Sigmoid colon (tissue), 7 donors: ENCODE results near the gene SCEL. TPM values are rescaled to one million over a fixed set of nuclear protein-coding genes. Genes with fewer than 3 reads are reported as not detected.

Experiments
- DNase-seq: peaks from one replicate; pipeline ENCODE4 v3.0.0-alpha.2; 2019
- H3K27ac ChIP-seq, 4 donors: fragments of 200-600 bp; sonication (generic); one replicate each; pipeline ENCODE4 v1.5.1; 2016 to 2019; ENCODE audit warnings: mild to moderate bottlenecking in 1 of 4
- H3K27me3 ChIP-seq, 3 donors: fragments of 200-600 bp; sonication (generic); one replicate each; pipeline ENCODE4 v1.5.1; 2019; ENCODE audit warnings: mild to moderate bottlenecking in 1 of 3
- H3K36me3 ChIP-seq, 4 donors: fragments of 200-600 bp; sonication (generic); one replicate each; pipeline ENCODE4 v1.5.1; 2016 to 2019
- H3K4me1 ChIP-seq, 4 donors: fragments of 200-600 bp; sonication (generic); one replicate each; pipeline ENCODE4 v1.5.1; 2017 to 2019
- H3K4me3 ChIP-seq, 4 donors: fragments of 200-600 bp; sonication (generic); one replicate each; pipeline ENCODE4 v1.5.1; 2017 to 2019; ENCODE audit warnings: mild to moderate bottlenecking in 2 of 4, moderate library complexity in 1 of 4
- H3K9me3 ChIP-seq, 4 donors: fragments of 200-600 bp in 3 of 4; sonication (generic) in 3 of 4; one replicate each; pipeline versions ENCODE4 v1.5.1 to v1.6.1; 2013 to 2019
- EP300 ChIP-seq, 4 donors: sonication (generic); formaldehyde crosslinking; IDR thresholded peaks; one replicate each; pipeline ENCODE4 v1.6.1; 2017; ENCODE audit warnings: antibody characterized with exemption in 4 of 4
- POLR2A ChIP-seq, 2 donors: fragments of 450-650 bp; IDR thresholded peaks; one replicate each; pipeline ENCODE4 v1.6.1; 2016; ENCODE audit warnings: antibody characterized with exemption in 2 of 2, mild to moderate bottlenecking in 2 of 2, moderate library complexity in 2 of 2
- POLR2AphosphoS5 ChIP-seq, 4 donors: sonication (generic); formaldehyde crosslinking; IDR thresholded peaks; one replicate each; pipeline ENCODE4 v1.6.1; 2017; ENCODE audit warnings: antibody characterized with exemption in 4 of 4
- WGBS, 2 donors: extraction: QIAGEN DNeasy Blood & Tissue Kit; methylation state at CpG; one replicate each; pipeline ENCODE4 v1.1.7; 2013; 5-methylcytosine and 5-hydroxymethylcytosine counted together
- intact Hi-C: fragments of 100-400 bp; cut with DNase I; formaldehyde crosslinking; loops from one replicate; pipeline ENCODE4 v1.15.1; 2023
- polyA plus RNA-seq, 3 donors: library from polyadenylated mRNA; stranded (reverse); fragments of 200-250 nt; gene quantifications; one replicate each; pipeline ENCODE4 v1.2.3, GENCODE V29; 2013
- total RNA-seq, 4 donors: library from RNA; depleted of rRNA; stranded (reverse); fragments of >200 nt; gene quantifications; one replicate each; pipeline ENCODE4 v1.1.0, GENCODE V29; 2016
- TF ChIP-seq, protein P1 (sequence below), 4 experiments: fragments of 450-650 bp in 3 of 4; fragments of 200-600 bp in 1 of 4; IDR thresholded peaks; one replicate each; pipeline ENCODE4 v1.5.1; 2016 to 2019; ENCODE audit warnings: antibody characterized with exemption in 4 of 4, mild to moderate bottlenecking in 3 of 4, moderate library complexity in 2 of 4
- donor health status: healthy with polysubstance abuse.
- donor health status: Bipolar disorder and iron deficiency.
- donor health status: healthy.

Gene SCEL
- total and polyA plus RNA-seq, 7 donors = 0.54 to 2.4 (median 2.1) TPM; not detected in 4

DNA sequence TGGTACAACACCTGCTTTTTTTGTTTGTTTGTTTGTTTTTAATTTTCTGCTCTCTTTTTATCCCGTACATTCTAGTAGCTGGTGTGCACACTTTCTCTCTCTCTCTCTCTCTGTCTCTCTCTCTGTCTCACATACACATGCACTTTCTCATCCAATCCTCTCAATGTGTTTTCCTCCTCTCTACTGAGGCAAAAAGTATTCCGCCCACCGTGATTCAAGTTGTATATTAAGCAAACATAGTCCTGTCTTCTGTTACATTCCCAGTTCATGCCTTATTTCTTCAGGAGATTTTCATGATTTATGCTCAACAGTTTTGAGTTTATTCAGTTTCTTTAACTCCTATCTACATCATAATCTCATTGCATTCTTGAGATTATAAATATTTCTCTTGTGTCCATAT is 38.2 kb upstream of the SCEL start:
- Histone ChIP-seq H3K4me3 (no peak overlapping the region), H3K27ac (no peak overlapping the region), H3K36me3 (no peaks in the 10 kb centered on the region), H3K9me3 (no peaks in the 10 kb centered on the region), H3K4me1 (no peaks in the 10 kb centered on the region), H3K27me3 (no peaks in the 10 kb centered on the region)
- intact Hi-C loops = loop anchor here (10.0 kb wide), 1 partner anchor 257 kb away; no protein-coding TSS in a partner anchor
- TF ChIP-seq, protein P1, sequence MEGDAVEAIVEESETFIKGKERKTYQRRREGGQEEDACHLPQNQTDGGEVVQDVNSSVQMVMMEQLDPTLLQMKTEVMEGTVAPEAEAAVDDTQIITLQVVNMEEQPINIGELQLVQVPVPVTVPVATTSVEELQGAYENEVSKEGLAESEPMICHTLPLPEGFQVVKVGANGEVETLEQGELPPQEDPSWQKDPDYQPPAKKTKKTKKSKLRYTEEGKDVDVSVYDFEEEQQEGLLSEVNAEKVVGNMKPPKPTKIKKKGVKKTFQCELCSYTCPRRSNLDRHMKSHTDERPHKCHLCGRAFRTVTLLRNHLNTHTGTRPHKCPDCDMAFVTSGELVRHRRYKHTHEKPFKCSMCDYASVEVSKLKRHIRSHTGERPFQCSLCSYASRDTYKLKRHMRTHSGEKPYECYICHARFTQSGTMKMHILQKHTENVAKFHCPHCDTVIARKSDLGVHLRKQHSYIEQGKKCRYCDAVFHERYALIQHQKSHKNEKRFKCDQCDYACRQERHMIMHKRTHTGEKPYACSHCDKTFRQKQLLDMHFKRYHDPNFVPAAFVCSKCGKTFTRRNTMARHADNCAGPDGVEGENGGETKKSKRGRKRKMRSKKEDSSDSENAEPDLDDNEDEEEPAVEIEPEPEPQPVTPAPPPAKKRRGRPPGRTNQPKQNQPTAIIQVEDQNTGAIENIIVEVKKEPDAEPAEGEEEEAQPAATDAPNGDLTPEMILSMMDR (IDR thresholded peaks at IDR 0.05) = no peak
- TF ChIP-seq EP300 (IDR thresholded peaks at IDR 0.05) = no peak
- no peak for TF ChIP-seq POLR2A (IDR thresholded peaks at IDR 0.05)
- no peak for TF ChIP-seq POLR2AphosphoS5 (IDR thresholded peaks at IDR 0.05)
- DNase-seq = no peak
- WGBS, 2 donors = 66 to 74% methylated on average over 3 of the region's 3 CpGs

DNA sequence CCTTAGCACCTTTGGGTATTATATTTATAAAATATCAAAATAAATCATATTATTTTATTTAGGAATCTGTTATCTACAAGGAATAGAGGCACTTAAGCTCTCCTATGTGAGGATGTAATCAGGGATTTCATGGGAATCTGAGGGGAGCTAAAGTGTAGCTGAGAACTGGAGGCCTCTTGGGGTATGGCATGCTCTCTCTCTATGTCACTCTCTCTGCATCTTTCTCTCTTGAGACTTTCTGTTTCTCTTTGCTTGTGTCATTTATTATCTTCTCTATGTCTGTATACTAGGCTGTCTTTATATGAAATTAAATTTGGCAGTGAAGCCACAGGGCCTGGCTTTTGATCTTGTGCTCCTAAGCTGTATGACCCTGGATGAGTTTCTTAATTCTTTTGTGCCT is 37.7 kb upstream of the SCEL start:
- DNase-seq = no peak

DNA sequence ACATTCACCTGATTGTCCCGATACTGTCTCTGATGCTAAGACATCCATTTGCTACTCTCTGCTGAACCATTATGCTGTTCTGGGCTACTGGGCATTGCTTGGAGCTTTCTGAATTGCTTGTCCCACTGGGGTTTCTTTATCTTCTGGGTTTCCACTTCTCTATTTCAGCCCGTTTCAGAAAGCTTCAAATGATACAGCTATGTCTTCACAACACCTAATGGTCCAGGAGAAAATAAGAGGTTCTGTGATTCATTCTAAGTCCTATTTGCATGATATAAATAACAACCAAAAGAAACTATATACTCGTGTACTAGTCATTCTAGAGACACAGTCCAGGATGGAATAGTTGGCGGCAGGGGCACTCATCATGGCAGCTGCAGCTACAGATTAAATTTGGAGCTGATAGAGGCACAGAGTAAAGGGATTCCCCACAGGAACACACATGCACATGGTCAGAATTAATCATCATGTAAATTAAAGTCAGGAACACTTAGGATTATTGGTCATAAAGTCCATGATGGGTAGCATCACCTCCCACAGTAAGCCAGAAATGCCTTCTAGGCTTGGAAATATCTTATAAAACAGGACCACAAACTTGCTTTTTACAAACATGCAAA is 33.3 kb upstream of the SCEL start:
- no peak overlapping the region for H3K27ac ChIP-seq
- intact Hi-C loops = no loop called here
- no peak for DNase-seq
- no peaks in the 10 kb centered on the region for H3K27me3 ChIP-seq
- no peaks in the 10 kb centered on the region for H3K9me3 ChIP-seq
- 69 to 73% methylated on average over 4 of the region's 4 CpGs for WGBS, 2 donors
- no peaks in the 10 kb centered on the region for H3K36me3 ChIP-seq
- TF ChIP-seq POLR2AphosphoS5 (IDR thresholded peaks at IDR 0.05) = no peak
- no peak for TF ChIP-seq EP300 (IDR thresholded peaks at IDR 0.05)
- TF ChIP-seq POLR2A (IDR thresholded peaks at IDR 0.05) = no peak
- TF ChIP-seq, protein P1 (IDR thresholded peaks at IDR 0.05) = no peak
- H3K4me3 ChIP-seq = no peak overlapping the region
- no peaks in the 10 kb centered on the region for H3K4me1 ChIP-seq

More for the DNA sequence above, 37.7 kb upstream of the SCEL start:
- Histone ChIP-seq H3K27ac (no peak overlapping the region), H3K36me3 (no peaks in the 10 kb centered on the region), H3K4me3 (no peak overlapping the region), H3K27me3 (no peaks in the 10 kb centered on the region), H3K4me1 (no peaks in the 10 kb centered on the region), H3K9me3 (no peaks in the 10 kb centered on the region)
- intact Hi-C loops = loop anchor here (10.0 kb wide), 1 partner anchor 257 kb away; no protein-coding TSS in a partner anchor
- TF ChIP-seq EP300 (IDR thresholded peaks at IDR 0.05) (no peak), POLR2AphosphoS5 (IDR thresholded peaks at IDR 0.05) (no peak), POLR2A (IDR thresholded peaks at IDR 0.05) (no peak)
- TF ChIP-seq, protein P1 (IDR thresholded peaks at IDR 0.05) = no peak

DNA sequence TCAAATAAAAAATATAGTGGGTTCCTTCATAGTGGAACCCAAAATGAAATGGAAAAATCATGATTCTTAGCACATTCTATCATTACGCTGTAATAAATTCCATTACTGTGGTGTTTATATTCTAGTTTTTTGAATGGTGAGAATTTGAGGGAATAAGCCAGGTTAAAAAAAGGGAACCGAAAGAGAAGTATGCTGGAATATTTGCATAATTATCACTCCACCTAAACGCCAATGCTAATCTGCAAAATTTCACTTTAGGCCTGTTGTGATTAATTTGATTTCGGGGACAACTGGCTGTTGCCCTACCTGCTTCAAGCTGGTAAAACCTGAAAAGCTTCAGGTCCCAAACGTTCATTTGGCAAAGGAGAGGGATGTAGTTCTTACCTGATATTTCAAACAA is 32.1 kb upstream of the SCEL start:
- 65 to 72% methylated on average over 5 of the region's 5 CpGs for WGBS, 2 donors
- intact Hi-C loops = no loop called here

More for the DNA sequence above, 32.1 kb upstream of the SCEL start:
- H3K27me3 ChIP-seq = no peaks in the 10 kb centered on the region
- no peak for DNase-seq
- H3K27ac ChIP-seq = no peak overlapping the region
- no peaks in the 10 kb centered on the region for H3K36me3 ChIP-seq
- TF ChIP-seq, protein P1 (IDR thresholded peaks at IDR 0.05) = no peak
- TF ChIP-seq EP300 (IDR thresholded peaks at IDR 0.05) = no peak
- TF ChIP-seq POLR2A (IDR thresholded peaks at IDR 0.05) = no peak
- no peak for TF ChIP-seq POLR2AphosphoS5 (IDR thresholded peaks at IDR 0.05)
- H3K4me3 ChIP-seq = no peak overlapping the region
- no peaks in the 10 kb centered on the region for H3K9me3 ChIP-seq
- peaks cover 0 to 7% (median 2%) of the 10 kb centered on the region in 4 donors for H3K4me1 ChIP-seq
